IMR-90 (cell line): ENCODE data around the gene TCFL5. TPM values are rescaled to one million over a fixed set of nuclear protein-coding genes. Genes with fewer than 3 reads are reported as not detected.

ENCODE experiments used
- ATAC-seq: fragments of 200-7000 bp; cut with Tn5 transposase; 2 replicates; pipeline ENCODE4 v1.9.1; 2020; ENCODE audit warnings: low read depth, mild to moderate bottlenecking, moderate library complexity
- BruUV-seq: library from RNA; stranded (reverse); fragments of 400-500 nt; replicated peaks from 2 replicates; lab custom pipeline; 2021; lab: Mats Ljungman, UMichigan
- CTCF ChIA-PET: fragments of 300-600 bp; formaldehyde crosslinking; extraction: SDS; loops from one replicate; lab custom pipeline; 2021; ENCODE audit warnings: antibody characterized with exemption; lab: Yijun Ruan, JAX
- POLR2A ChIA-PET: fragments of 300-600 bp; sonication (Branson Sonifier 250); formaldehyde crosslinking; loops from one replicate; lab custom pipeline; 2022; ENCODE audit warnings: antibody characterized with exemption; ENCODE audit not compliant: unreplicated experiment; lab: Charles Lee
- DNase-seq: peaks from one replicate; pipeline ENCODE4 v3.0.0; 2013
- H2AFZ ChIP-seq: replicated peaks from 2 replicates; pipeline ENCODE3; 2013; ENCODE audit warnings: low read length, mild to moderate bottlenecking; ENCODE audit not compliant: poor library complexity
- H2AK5ac ChIP-seq: 2 replicates; pipeline ENCODE4 v1.6.1; 2013; ENCODE audit warnings: low read depth, low read length, inconsistent platforms
- H2AK9ac ChIP-seq: replicated peaks from 2 replicates; pipeline ENCODE3; 2013; ENCODE audit warnings: mild to moderate bottlenecking, low read depth, low read length, moderate library complexity; ENCODE audit not compliant: poor library complexity
- H2BK120ac ChIP-seq: 2 replicates; pipeline ENCODE4 v1.6.1; 2013; ENCODE audit warnings: low read depth, low read length, inconsistent platforms
- H2BK15ac ChIP-seq: 3 replicates; pipeline ENCODE4 v1.6.1; 2013; ENCODE audit warnings: low read depth, low read length, inconsistent platforms
- H2BK20ac ChIP-seq: 2 replicates; pipeline ENCODE4 v1.6.1; 2013; ENCODE audit warnings: low read depth, mild to moderate bottlenecking, inconsistent platforms, low read length, moderate library complexity
- H2BK5ac ChIP-seq: 2 replicates; pipeline ENCODE4 v1.6.1; 2013; ENCODE audit warnings: mild to moderate bottlenecking, low read depth, low read length, inconsistent platforms; ENCODE audit not compliant: poor library complexity, severe bottlenecking
- H3K14ac ChIP-seq: replicated peaks from 2 replicates; pipeline ENCODE4 v1.6.1; 2013; ENCODE audit warnings: low read depth, low read length, inconsistent platforms
- H3K18ac ChIP-seq: 2 replicates; pipeline ENCODE4 v1.6.1; 2013; ENCODE audit warnings: low read depth, low read length, control low read depth
- H3K23ac ChIP-seq: 2 replicates; pipeline ENCODE4 v1.6.1; 2013; ENCODE audit warnings: low read depth, low read length, inconsistent platforms
- H3K27ac ChIP-seq: 2 replicates; pipeline ENCODE4 v1.5.1; 2013; ENCODE audit warnings: mild to moderate bottlenecking, control low read depth, low read length; ENCODE audit not compliant: insufficient read depth
- H3K27me3 ChIP-seq: 2 replicates; pipeline ENCODE4 v1.6.1; 2013; ENCODE audit warnings: low read length; ENCODE audit not compliant: control insufficient read depth, insufficient read depth
- H3K36me3 ChIP-seq: 2 replicates; pipeline ENCODE4 v1.6.1; 2013; ENCODE audit warnings: low read length, mixed read lengths; ENCODE audit not compliant: control insufficient read depth, insufficient read depth
- H3K4ac ChIP-seq: 2 replicates; pipeline ENCODE4 v1.6.1; 2013; ENCODE audit warnings: low read depth, low read length, inconsistent platforms
- H3K4me1 ChIP-seq: 2 replicates; pipeline ENCODE4 v1.6.1; 2013; ENCODE audit warnings: low read length, mixed read lengths; ENCODE audit not compliant: control insufficient read depth, insufficient read depth
- H3K4me2 ChIP-seq: 2 replicates; pipeline ENCODE4 v1.6.1; 2013; ENCODE audit warnings: low read depth, mild to moderate bottlenecking, control low read depth, low read length, moderate library complexity
- H3K4me3 ChIP-seq: 2 replicates; pipeline ENCODE4 v1.5.1; 2013; ENCODE audit warnings: low read depth, mild to moderate bottlenecking, control low read depth, low read length, moderate library complexity; ENCODE audit not compliant: insufficient read depth
- H3K56ac ChIP-seq: 2 replicates; pipeline ENCODE4 v1.6.1; 2013; ENCODE audit warnings: low read length, inconsistent platforms; ENCODE audit not compliant: insufficient read depth; ENCODE audit errors: extremely low read depth
- H3K79me1 ChIP-seq, 2 experiments: 2 replicates each; pipeline ENCODE4 v1.6.1; 2013; ENCODE audit warnings: low read length in 2 of 2, inconsistent platforms in 1 of 2, low read depth in 1 of 2
- H3K9ac ChIP-seq: 2 replicates; pipeline ENCODE4 v1.6.1; 2013; ENCODE audit warnings: low read depth, low read length, control low read depth
- H3K9me1 ChIP-seq: 2 replicates; pipeline ENCODE4 v1.6.1; 2013; ENCODE audit warnings: low read length, inconsistent platforms; ENCODE audit not compliant: insufficient read depth
- H3K9me3 ChIP-seq: 2 replicates; pipeline ENCODE4 v1.6.1; 2013; ENCODE audit warnings: low read length; ENCODE audit not compliant: control insufficient read depth, insufficient read depth
- H4K20me1 ChIP-seq: 2 replicates; pipeline ENCODE4 v1.6.1; 2013; ENCODE audit warnings: low read length, inconsistent platforms; ENCODE audit not compliant: insufficient read depth
- H4K5ac ChIP-seq: 2 replicates; pipeline ENCODE4 v1.6.1; 2013; ENCODE audit warnings: mild to moderate bottlenecking, low read depth, low read length, control low read depth
- H4K8ac ChIP-seq, 2 experiments: 2 replicates each; pipeline ENCODE4 v1.6.1; 2013; ENCODE audit warnings: low read depth in 2 of 2, low read length in 2 of 2, control low read depth in 1 of 2, inconsistent platforms in 1 of 2
- H4K91ac ChIP-seq: 2 replicates; pipeline ENCODE4 v1.6.1; 2013; ENCODE audit warnings: low read depth, low read length, inconsistent platforms; ENCODE audit not compliant: insufficient read depth
- CTCF ChIP-seq: conservative IDR thresholded peaks from 2 replicates; pipeline ENCODE4 v1.5.1; 2012; ENCODE audit warnings: mild to moderate bottlenecking, low read depth, low read length, improper control_type of control experiment
- WGBS, 2 experiments: methylation state at CpG; one replicate each; pipeline versions ENCODE4 v1.1.5 to v1.1.7; 2013; ENCODE audit warnings: missing lambda C conversion rate in 2 of 2; ENCODE audit not compliant: insufficient read length in 1 of 2; ENCODE audit errors: extremely low coverage in 2 of 2; 5-methylcytosine and 5-hydroxymethylcytosine counted together
- dilution Hi-C: fragments of 300-500 bp; cut with HindIII; formaldehyde crosslinking; loops from one replicate; pipeline ENCODE4 v1.14.3; 2018; ENCODE audit warnings: low sequenced_read_pairs; ENCODE audit not compliant: unreplicated experiment
- in situ Hi-C: fragments of 300-500 bp; cut with MboI; formaldehyde crosslinking; loops from 3 replicates; pipeline ENCODE4 v1.14.3; 2019; ENCODE audit warnings: low sequenced_read_pairs, inconsistent platforms, mixed read lengths
- intact Hi-C: fragments of 100-400 bp; cut with micrococcal nuclease; formaldehyde crosslinking; loops from 2 replicates; pipeline ENCODE4 v1.10.0; 2022
- polyA plus RNA-seq, 3 experiments: library from polyadenylated mRNA; depleted of rRNA; stranded (reverse); fragments of >200 nt; gene quantifications; 2 replicates each; pipeline ENCODE4 v1.2.3, GENCODE V29; 2012; ENCODE audit warnings: low replicate concordance in 1 of 3
- total RNA-seq: library from RNA; depleted of rRNA; stranded (reverse); fragments of >200 nt; gene quantifications from 2 replicates; pipeline ENCODE4 v1.2.3, GENCODE V29; 2012

TCFL5 gene
- total and polyA plus RNA-seq, 2 of the 4 experiments (the other 2 are of a cell fraction) = 6.0 to 8.2 TPM

- in situ Hi-C loops (loop anchor here (10.0 kb wide), 1 partner anchor 138 kb away; no protein-coding TSS in a partner anchor), intact Hi-C loops (no loop called here), dilution Hi-C loops (no loop called here)
- Histone ChIP-seq H3K4me2 (no peak overlapping the region; the same call in 1 of the 2 replicates), H3K9me3 (no peaks in the 10 kb centered on the region), H3K4me3 (no peak overlapping the region), H4K91ac (no peak overlapping the region; the same call in 1 of the 2 replicates), H2BK15ac (no peak overlapping the region), H3K27me3 (no peaks in the 10 kb centered on the region), H4K20me1 (no peaks in the 10 kb centered on the region), H3K4me1 (peaks cover 7% of the 10 kb centered on the region; the same call in 1 of the 2 replicates), H2AK9ac (peak overlapping the region; percentile 84), H3K79me1 (no peaks in the 10 kb centered on the region), H3K27ac (no peak overlapping the region), H3K4ac (no peak overlapping the region), H2AFZ (peak overlapping the region; percentile 73), H2BK20ac (no peak overlapping the region), H4K5ac (no peak overlapping the region), H2BK5ac (no peak overlapping the region), H3K14ac (no peak overlapping the region), H3K36me3 (peaks cover 12% of the 10 kb centered on the region), H3K9me1 (no peaks in the 10 kb centered on the region; the same call in 1 of the 2 replicates), H3K23ac (0 out of 2 replicates have a peak overlapping the region, but pooled peaks have one; percentile 31), H3K56ac (no peak overlapping the region), H2AK5ac (0 out of 2 replicates have a peak overlapping the region, but pooled peaks have one; percentile 40), H4K8ac (peak overlapping the region; percentile 65 to 95; a peak in 2 of 4 replicates), H2BK120ac (no peak overlapping the region), H3K9ac (no peak overlapping the region), H3K18ac (no peak overlapping the region)
- ChIA-PET CTCF (interaction anchor here (1.1 to 3.6 kb wide), 2 partner anchors 10 to 31 kb away, joined by 3 to 12 read pairs; no protein-coding TSS in a partner anchor), POLR2A (no interaction called here)
- no peak for TF ChIP-seq CTCF
- BruUV-seq = no TSS peak
- DNase-seq = no peak
- ATAC-seq = peak; percentile 8; the same call in 1 of the 2 replicates
- 57% methylated on average over 14 of the region's 48 CpGs; no CpG with 5 or more reads in 1 of the 2 experiments for WGBS, 2 experiments
Observed at GRCh38 chr20:62876902-62877816, 15.5 kb upstream of the TCFL5 start.
